Measurements from ENCODE around the gene CUEDC2.

The CUEDC2 gene

DNA sequence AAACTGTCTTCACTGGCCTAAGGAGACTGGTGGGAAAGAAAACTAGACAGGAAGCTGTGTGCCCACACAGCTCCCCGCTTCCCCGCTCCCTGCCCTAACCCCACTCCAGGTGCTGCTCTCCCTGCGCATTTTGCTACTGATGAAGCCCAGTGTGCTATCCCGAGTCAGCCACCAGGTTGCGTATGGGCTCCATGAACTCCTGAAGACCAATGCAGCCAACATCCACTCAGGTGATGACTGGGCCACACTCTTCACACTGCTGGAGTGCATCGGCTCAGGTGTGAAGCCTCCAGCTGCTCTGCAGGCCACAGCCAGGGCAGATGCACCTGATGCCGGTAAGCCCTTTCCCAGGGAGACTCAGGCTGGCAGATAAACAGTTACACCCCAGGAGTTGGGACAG, 57.1 kb downstream of the CUEDC2 start:
- DNase-seq (ENCODE audit: extremely low read depth, insufficient read length) = no peak
- H3K27me3 ChIP-seq (replicated peaks; ENCODE audit: control insufficient read depth, insufficient read depth, low read length) = no peaks in the 10 kb centered on the region
- H3K36me3 ChIP-seq (ENCODE audit: control insufficient read depth, insufficient read depth, low read length) = peaks cover 32% of the 10 kb centered on the region
- no peak overlapping the region for H3K4me3 ChIP-seq (replicated peaks; ENCODE audit: low read depth, low read length)
- TF ChIP-seq, protein P1, sequence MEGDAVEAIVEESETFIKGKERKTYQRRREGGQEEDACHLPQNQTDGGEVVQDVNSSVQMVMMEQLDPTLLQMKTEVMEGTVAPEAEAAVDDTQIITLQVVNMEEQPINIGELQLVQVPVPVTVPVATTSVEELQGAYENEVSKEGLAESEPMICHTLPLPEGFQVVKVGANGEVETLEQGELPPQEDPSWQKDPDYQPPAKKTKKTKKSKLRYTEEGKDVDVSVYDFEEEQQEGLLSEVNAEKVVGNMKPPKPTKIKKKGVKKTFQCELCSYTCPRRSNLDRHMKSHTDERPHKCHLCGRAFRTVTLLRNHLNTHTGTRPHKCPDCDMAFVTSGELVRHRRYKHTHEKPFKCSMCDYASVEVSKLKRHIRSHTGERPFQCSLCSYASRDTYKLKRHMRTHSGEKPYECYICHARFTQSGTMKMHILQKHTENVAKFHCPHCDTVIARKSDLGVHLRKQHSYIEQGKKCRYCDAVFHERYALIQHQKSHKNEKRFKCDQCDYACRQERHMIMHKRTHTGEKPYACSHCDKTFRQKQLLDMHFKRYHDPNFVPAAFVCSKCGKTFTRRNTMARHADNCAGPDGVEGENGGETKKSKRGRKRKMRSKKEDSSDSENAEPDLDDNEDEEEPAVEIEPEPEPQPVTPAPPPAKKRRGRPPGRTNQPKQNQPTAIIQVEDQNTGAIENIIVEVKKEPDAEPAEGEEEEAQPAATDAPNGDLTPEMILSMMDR (IDR thresholded peaks at IDR 0.05; ENCODE audit: insufficient read depth, low read length, poor library complexity, severe bottlenecking) = no peak
